GM12801 (cell line): ENCODE measurements around the gene RBM19.

Experiments used
- TF ChIP-seq, protein P1 (sequence below): IDR thresholded peaks from one replicate; pipeline ENCODE4 v1.5.1; 2011; ENCODE audit warnings: control low read depth; ENCODE audit not compliant: insufficient read length; ENCODE audit errors: extremely low read depth

RBM19 gene

DNA sequence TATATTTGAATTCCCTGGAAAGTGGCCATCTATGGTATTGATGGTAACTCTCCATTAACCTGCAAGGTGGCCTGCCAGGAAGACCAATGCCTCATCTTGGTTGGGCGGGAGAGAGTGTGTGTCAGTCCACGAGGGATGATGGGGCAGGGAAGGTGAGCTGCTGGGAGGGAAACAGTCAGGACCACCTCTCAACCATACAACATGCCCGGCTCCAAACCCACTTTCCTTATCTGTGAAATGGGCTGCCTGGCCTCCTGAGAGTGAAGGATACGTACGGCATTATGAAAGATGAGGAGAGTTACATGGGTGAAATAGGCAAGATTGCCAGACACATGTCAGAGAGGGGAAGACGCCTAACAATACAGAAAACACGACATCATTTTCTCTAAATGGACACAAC, 70.9 kb downstream of the RBM19 start:
- TF ChIP-seq, protein P1, sequence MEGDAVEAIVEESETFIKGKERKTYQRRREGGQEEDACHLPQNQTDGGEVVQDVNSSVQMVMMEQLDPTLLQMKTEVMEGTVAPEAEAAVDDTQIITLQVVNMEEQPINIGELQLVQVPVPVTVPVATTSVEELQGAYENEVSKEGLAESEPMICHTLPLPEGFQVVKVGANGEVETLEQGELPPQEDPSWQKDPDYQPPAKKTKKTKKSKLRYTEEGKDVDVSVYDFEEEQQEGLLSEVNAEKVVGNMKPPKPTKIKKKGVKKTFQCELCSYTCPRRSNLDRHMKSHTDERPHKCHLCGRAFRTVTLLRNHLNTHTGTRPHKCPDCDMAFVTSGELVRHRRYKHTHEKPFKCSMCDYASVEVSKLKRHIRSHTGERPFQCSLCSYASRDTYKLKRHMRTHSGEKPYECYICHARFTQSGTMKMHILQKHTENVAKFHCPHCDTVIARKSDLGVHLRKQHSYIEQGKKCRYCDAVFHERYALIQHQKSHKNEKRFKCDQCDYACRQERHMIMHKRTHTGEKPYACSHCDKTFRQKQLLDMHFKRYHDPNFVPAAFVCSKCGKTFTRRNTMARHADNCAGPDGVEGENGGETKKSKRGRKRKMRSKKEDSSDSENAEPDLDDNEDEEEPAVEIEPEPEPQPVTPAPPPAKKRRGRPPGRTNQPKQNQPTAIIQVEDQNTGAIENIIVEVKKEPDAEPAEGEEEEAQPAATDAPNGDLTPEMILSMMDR, result no peak

DNA sequence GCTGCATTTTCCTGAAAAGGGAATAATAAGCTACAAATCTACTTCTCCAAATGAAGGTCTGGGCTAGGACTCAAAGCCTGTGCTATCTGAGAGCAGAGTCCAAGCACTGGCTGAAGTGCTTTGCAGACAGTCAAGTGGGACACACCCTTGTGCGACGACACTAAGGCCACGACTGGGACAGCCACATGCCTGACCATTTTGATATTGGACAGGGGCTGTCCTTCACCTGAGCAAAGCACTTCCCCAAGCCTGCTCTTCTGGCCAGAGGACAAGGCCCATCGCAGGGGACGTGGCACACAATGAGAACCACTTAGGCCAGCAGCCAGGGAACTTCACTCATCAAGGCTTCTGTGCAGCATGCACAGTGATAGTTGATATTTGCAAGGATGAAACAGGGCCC, 71.4 kb downstream of the RBM19 start:
- TF ChIP-seq, protein P1, result no peak

DNA sequence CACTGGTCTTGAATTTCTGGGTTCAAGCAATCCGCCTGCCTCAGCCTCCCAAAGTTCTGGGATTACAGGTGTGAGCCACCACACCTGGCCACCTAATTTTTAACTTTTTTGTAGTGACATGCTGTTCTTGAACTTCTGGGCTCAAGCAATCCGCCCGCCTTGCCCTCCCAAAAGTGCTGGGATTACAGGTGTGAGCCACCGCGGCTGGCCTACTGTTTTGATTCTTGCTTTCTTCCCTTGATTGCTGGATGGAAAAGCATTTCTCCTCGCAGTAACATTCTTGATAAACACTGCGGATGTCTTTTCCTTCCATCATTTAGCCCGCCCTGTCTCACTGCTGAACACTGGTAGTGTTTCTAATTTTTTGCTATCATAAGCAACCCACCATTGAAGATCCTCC, 72.9 kb downstream of the RBM19 start:
- TF ChIP-seq, protein P1, result no peak

DNA sequence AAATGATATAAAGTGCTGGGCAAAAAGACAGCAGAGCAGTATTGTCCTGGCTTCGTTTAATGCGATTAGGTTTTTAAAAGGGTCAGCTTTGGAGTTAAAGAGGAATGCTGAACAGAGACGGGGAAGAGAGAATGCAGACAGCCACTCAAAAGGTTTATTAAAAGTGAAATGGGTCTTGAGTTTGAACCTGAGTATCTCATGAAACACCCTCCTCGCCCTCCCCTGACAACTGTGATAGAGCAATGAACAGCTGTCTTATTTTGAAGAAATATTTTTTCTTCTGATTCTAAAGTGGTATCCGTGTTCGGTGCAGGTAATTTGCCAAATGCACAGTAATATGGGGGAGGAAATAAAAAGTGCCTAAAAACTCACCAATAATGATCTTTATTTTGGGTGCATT, 73.6 kb downstream of the RBM19 start:
- TF ChIP-seq, protein P1, result no peak

DNA sequence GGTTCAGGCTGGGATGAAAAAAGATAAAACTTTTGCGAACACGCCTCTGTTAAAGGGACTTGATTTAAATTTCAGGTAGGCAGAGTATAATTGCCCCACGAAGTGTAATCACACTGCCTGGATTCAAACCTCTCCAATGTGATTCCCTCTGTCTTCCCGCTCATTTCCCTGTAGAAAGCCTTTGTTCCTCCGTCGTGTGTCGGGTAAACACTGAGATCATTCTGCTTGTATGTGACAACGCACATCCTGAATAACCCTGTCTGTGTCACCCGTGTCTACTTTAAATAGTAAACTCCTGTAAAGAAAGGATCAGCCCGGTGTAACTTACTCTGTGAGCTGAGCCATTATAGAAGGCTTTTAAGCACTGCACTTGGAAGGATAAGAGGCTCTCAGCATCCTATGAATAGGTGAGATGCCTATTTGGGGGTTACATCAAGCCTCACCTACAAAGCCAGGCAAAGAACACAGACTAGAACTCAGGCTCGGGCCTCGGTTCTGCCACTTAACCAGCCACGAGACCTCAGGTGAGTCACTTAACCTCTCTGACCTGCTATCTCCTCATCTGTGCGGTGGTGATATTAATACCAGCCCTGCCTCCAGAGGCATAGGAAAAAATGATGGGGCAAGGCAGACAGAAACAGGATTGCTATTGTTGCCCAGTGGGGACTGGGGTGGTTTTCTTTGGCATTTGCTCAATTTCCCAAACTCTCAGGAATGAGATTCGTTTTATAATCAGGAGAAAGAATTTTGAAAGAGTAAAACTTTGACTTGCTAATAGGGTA, 74.2 kb downstream of the RBM19 start:
- TF ChIP-seq, protein P1, result no peak

DNA sequence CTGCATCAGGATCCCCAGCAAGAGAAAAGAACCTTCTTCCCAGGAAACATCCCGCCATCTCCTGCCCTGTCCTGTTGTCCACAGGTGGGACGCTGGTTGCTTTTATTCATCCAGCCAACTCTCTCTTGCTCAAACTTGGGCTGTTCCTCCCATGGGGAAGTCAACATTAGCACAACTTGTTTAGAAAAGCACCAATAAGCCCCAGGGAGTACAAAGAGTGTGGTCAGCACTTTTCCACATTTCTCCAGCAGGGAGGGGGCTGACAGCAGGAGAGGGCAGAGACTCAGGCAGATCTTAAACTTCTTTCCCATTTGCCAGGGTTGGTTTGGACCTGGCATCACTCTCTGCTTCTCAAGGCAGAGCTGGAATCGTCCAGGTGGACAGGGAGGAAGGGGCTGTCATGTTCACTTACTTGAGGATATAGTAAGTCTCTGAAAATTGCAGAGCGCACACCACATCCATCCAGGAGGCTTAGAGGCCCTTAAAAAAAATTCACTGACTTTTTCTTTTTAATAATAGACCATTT, 74.9 kb downstream of the RBM19 start:
- TF ChIP-seq, protein P1, result no peak

DNA sequence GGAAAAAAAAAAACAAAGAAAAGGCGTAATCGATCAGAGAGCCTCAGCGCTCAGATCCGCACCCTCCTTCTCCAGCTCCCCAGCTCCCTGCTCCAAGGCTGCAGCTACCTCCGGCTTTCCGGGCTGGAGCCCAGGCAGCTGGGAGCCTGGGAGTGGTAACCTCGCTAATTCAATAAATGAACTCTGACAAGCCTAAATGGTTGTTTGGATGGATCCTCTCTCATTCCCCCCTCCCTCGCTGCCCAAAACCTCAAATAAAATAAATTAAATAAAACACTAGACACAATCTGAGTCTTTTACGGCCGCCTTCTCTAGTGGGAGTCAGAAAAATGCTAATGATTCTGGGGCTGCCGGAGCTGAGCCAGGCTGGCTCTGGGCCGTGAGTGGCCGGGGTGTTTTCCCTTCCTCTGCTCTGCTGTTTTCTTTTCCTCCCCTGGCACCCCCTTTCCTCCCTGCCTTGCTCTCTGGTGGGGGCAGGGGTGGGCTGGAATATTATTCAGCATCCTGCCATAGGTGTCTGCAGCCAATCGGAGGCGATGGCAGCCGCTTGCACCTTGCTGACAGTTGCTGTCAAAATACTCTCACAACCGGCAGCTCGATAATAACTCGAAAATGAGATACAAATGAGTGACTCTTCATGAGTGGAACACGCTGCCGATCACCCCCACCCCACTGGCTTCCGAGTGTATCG, 76.1 kb downstream of the RBM19 start:
- TF ChIP-seq, protein P1, result no peak
